RWPE2 (cell line): ENCODE results near the gene PEAK1.
A peak's percentile ranks its signal among the peaks of the same experiment; 100 is the strongest.

Experiments
- ATAC-seq: fragments of 200-7000 bp; cut with Tn5 transposase; 3 replicates; pipeline ENCODE4 v1.9.1; 2021; ENCODE audit warnings: low read depth
- DNase-seq: peaks from one replicate; pipeline ENCODE4 v3.0.0-alpha.2; 2020; ENCODE audit warnings: low spot score
- H3K27ac ChIP-seq: fragments of 450-650 bp; 2 replicates; pipeline ENCODE4 v1.5.1; 2017; ENCODE audit warnings: mild to moderate bottlenecking; ENCODE audit not compliant: poor library complexity, severe bottlenecking
- H3K27me3 ChIP-seq: fragments of 250-450 bp; sonication (Bioruptor Pico); 2 replicates; pipeline ENCODE4 v1.5.1; 2021; ENCODE audit warnings: mild to moderate bottlenecking, moderate library complexity; ENCODE audit not compliant: insufficient read depth, poor library complexity, severe bottlenecking
- H3K36me3 ChIP-seq: fragments of 250-450 bp; sonication (Bioruptor Pico); 2 replicates; pipeline ENCODE4 v1.5.1; 2020; ENCODE audit warnings: low read depth, mild to moderate bottlenecking, moderate library complexity
- H3K4me1 ChIP-seq: fragments of 250-450 bp; sonication (Bioruptor Pico); 2 replicates; pipeline ENCODE4 v1.5.1; 2021; ENCODE audit warnings: mild to moderate bottlenecking, moderate library complexity; ENCODE audit not compliant: insufficient read depth, poor library complexity, severe bottlenecking
- H3K4me3 ChIP-seq: fragments of 250-450 bp; sonication (Bioruptor Pico); 2 replicates; pipeline ENCODE4 v1.5.1; 2021; ENCODE audit warnings: mild to moderate bottlenecking, moderate library complexity; ENCODE audit not compliant: severe bottlenecking
- H3K9me3 ChIP-seq: fragments of 250-450 bp; sonication (Bioruptor Pico); 2 replicates; pipeline ENCODE4 v1.5.1; 2021; ENCODE audit warnings: mild to moderate bottlenecking, moderate library complexity; ENCODE audit not compliant: severe bottlenecking
- CTCF ChIP-seq: fragments of 450-650 bp; IDR thresholded peaks from one replicate; pipeline ENCODE4 v1.5.1; 2017; ENCODE audit warnings: mild to moderate bottlenecking, moderate library complexity; ENCODE audit not compliant: poor library complexity, severe bottlenecking

The PEAK1 gene

GRCh38 chr15:77144492-77145070 is 275.3 kb downstream of the PEAK1 start:
- H3K27ac ChIP-seq: peak overlapping the region; percentile 32
- H3K9me3 ChIP-seq: peaks cover 3% of the 10 kb centered on the region

GRCh38 chr15:77144026-77144425 is 275.9 kb downstream of the PEAK1 start:
- peaks cover 8% of the 10 kb centered on the region for H3K4me1 ChIP-seq
- ATAC-seq (no peak), DNase-seq (no peak)
- TF ChIP-seq CTCF: no peak
- H3K27ac ChIP-seq: peak overlapping the region; percentile 32
- H3K36me3 ChIP-seq: no peaks in the 10 kb centered on the region
- H3K27me3 ChIP-seq: no peaks in the 10 kb centered on the region
- no peak overlapping the region for H3K4me3 ChIP-seq
- peaks cover 3% of the 10 kb centered on the region for H3K9me3 ChIP-seq

More at GRCh38 chr15:77144492-77145070, 275.3 kb downstream of the PEAK1 start:
- no peak overlapping the region for H3K4me3 ChIP-seq
- no peak for DNase-seq
- H3K4me1 ChIP-seq: peaks cover 8% of the 10 kb centered on the region
- no peaks in the 10 kb centered on the region for H3K27me3 ChIP-seq
- H3K36me3 ChIP-seq: no peaks in the 10 kb centered on the region
- no peak for TF ChIP-seq CTCF
- peak; percentile 76 for ATAC-seq

- Histone ChIP-seq H3K36me3 (no peaks in the 10 kb centered on the region), H3K27ac (peak overlapping the region; percentile 32), H3K4me1 (peaks cover 8% of the 10 kb centered on the region), H3K9me3 (peaks cover 3% of the 10 kb centered on the region), H3K4me3 (no peak overlapping the region), H3K27me3 (no peaks in the 10 kb centered on the region)
- ATAC-seq (no peak), DNase-seq (no peak)
- no peak for TF ChIP-seq CTCF
Measured at GRCh38 chr15:77143616-77144015, 276.3 kb downstream of the PEAK1 start.

- Histone ChIP-seq H3K36me3 (no peaks in the 10 kb centered on the region), H3K4me1 (peaks cover 8% of the 10 kb centered on the region), H3K9me3 (peaks cover 3% of the 10 kb centered on the region), H3K27ac (no peak overlapping the region), H3K27me3 (no peaks in the 10 kb centered on the region), H3K4me3 (no peak overlapping the region)
- TF ChIP-seq CTCF: no peak
- DNase-seq: no peak
- ATAC-seq: no peak
Measured at GRCh38 chr15:77143191-77143590, 276.7 kb downstream of the PEAK1 start.

- ATAC-seq: no peak
- H3K4me1 ChIP-seq: peaks cover 8% of the 10 kb centered on the region
- no peak overlapping the region for H3K27ac ChIP-seq
- TF ChIP-seq CTCF: no peak
- H3K36me3 ChIP-seq: no peaks in the 10 kb centered on the region
- no peak for DNase-seq
- no peak overlapping the region for H3K4me3 ChIP-seq
- H3K27me3 ChIP-seq: no peaks in the 10 kb centered on the region
- H3K9me3 ChIP-seq: peaks cover 3% of the 10 kb centered on the region
Measured at GRCh38 chr15:77140220-77140619, 279.7 kb downstream of the PEAK1 start.
